HepG2 (cell line): Measurements from ENCODE around the gene CEP128.
"Not testable (repeated sequence)": the region's sequence is repeated elsewhere in the genome, so short reads cannot be mapped to it uniquely, and the experiment has no call there.

Source experiments
- SMAD1 ChIP-seq: sonication (generic); formaldehyde crosslinking; IDR thresholded peaks from 2 replicates; pipeline ENCODE4 v1.4.0; 2020; ENCODE audit warnings: missing genetic modification reagents, low read depth, mild to moderate bottlenecking, borderline replicate concordance
- SMC3 ChIP-seq: IDR thresholded peaks from 2 replicates; pipeline ENCODE4 v1.6.1; 2011; ENCODE audit warnings: low read length, improper control_type of control experiment
- ZFP90 ChIP-seq: sonication (generic); formaldehyde crosslinking; IDR thresholded peaks from 2 replicates; pipeline ENCODE4 v1.8.0; 2022; ENCODE audit warnings: missing genetic modification reagents, mild to moderate bottlenecking, inconsistent platforms, borderline replicate concordance
- TF ChIP-seq, protein P1 (sequence below): sonication (generic); formaldehyde crosslinking; IDR thresholded peaks from 2 replicates; pipeline ENCODE4 v1.4.0; 2020; ENCODE audit warnings: missing genetic modification reagents
- TF ChIP-seq, protein P2 (sequence below): sonication (generic); formaldehyde crosslinking; IDR thresholded peaks from 2 replicates; pipeline ENCODE4 v1.9.0; 2021; ENCODE audit warnings: missing genetic modification reagents, borderline replicate concordance

DNA sequence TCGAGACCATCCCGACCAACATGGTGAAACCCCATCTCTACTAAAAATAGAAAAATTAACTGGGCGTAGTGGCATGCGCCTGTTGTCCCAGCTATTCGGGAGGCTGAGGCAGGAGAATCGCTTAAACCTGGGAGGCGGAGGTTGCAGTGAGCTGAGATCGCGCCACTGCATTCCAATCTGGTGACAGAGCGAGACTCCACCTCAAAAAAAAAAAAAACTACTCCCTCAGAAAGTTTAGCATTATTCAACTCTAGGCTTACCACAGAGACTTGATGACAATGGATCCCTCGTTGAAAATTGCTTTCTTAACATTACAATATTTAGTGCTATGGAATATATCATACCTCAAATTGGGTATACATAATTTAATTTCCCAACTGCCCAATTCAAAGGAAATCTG lies 29.5 kb downstream of the CEP128 start:
- TF ChIP-seq, protein P1, sequence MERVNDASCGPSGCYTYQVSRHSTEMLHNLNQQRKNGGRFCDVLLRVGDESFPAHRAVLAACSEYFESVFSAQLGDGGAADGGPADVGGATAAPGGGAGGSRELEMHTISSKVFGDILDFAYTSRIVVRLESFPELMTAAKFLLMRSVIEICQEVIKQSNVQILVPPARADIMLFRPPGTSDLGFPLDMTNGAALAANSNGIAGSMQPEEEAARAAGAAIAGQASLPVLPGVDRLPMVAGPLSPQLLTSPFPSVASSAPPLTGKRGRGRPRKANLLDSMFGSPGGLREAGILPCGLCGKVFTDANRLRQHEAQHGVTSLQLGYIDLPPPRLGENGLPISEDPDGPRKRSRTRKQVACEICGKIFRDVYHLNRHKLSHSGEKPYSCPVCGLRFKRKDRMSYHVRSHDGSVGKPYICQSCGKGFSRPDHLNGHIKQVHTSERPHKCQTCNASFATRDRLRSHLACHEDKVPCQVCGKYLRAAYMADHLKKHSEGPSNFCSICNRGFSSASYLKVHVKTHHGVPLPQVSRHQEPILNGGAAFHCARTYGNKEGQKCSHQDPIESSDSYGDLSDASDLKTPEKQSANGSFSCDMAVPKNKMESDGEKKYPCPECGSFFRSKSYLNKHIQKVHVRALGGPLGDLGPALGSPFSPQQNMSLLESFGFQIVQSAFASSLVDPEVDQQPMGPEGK, result not testable (repeated sequence)
- not testable (repeated sequence) for TF ChIP-seq ZFP90 (CRISPR knock-in tag); SMAD1 (CRISPR knock-in tag); SMC3
- TF ChIP-seq, protein P2, sequence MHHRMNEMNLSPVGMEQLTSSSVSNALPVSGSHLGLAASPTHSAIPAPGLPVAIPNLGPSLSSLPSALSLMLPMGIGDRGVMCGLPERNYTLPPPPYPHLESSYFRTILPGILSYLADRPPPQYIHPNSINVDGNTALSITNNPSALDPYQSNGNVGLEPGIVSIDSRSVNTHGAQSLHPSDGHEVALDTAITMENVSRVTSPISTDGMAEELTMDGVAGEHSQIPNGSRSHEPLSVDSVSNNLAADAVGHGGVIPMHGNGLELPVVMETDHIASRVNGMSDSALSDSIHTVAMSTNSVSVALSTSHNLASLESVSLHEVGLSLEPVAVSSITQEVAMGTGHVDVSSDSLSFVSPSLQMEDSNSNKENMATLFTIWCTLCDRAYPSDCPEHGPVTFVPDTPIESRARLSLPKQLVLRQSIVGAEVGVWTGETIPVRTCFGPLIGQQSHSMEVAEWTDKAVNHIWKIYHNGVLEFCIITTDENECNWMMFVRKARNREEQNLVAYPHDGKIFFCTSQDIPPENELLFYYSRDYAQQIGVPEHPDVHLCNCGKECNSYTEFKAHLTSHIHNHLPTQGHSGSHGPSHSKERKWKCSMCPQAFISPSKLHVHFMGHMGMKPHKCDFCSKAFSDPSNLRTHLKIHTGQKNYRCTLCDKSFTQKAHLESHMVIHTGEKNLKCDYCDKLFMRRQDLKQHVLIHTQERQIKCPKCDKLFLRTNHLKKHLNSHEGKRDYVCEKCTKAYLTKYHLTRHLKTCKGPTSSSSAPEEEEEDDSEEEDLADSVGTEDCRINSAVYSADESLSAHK, result not testable (repeated sequence)
